PC-3 (cell line): ENCODE results near the gene LIN54.

Experiments
- CTCF ChIP-seq: fragments of 300-600 bp; sonication (generic); conservative IDR thresholded peaks from 2 replicates; pipeline ENCODE4 v1.5.1; 2017; ENCODE audit warnings: antibody characterized with exemption, low read depth, mild to moderate bottlenecking, low read length
- EZH2phosphoT487 ChIP-seq: fragments of 300-600 bp; sonication (generic); IDR thresholded peaks from 2 replicates; pipeline ENCODE4 v1.6.1; 2018; ENCODE audit warnings: mild to moderate bottlenecking, antibody characterized with exemption, low read length, borderline replicate concordance

GRCh38 chr4:82890528-82890900 is 120.1 kb downstream of the LIN54 start:
- TF ChIP-seq EZH2phosphoT487 (no peak), CTCF (no peak)
